Lower leg skin (tissue), 4 donors: ENCODE measurements around the gene PDE1A. TPM values are rescaled to one million over a fixed set of nuclear protein-coding genes. Genes with fewer than 3 reads are reported as not detected.

ENCODE experiments used
- DNase-seq, 2 donors: peaks; one replicate each; pipeline ENCODE4 v3.0.0-alpha.2; 2019; ENCODE audit warnings: low spot score in 2 of 2
- H3K4me3 ChIP-seq: fragments of 200-600 bp; sonication (generic); 2 replicates; pipeline ENCODE4 v1.5.1; 2017; ENCODE audit warnings: mild to moderate bottlenecking, low read depth; ENCODE audit not compliant: poor library complexity, severe bottlenecking
- CTCF ChIP-seq, 3 donors: fragments of 450-650 bp; IDR thresholded peaks; one replicate each; pipeline ENCODE4 v1.5.1; 2016; ENCODE audit warnings: antibody characterized with exemption in 3 of 3, mild to moderate bottlenecking in 3 of 3, moderate library complexity in 2 of 3
- POLR2A ChIP-seq, 2 donors: fragments of 450-650 bp; IDR thresholded peaks; one replicate each; pipeline ENCODE4 v1.6.1; 2016 to 2017; ENCODE audit warnings: antibody characterized with exemption in 2 of 2, mild to moderate bottlenecking in 1 of 2, moderate library complexity in 1 of 2
- WGBS, 2 donors: methylation state at CpG; one replicate each; pipeline ENCODE4 v1.1.5; 2018; 5-methylcytosine and 5-hydroxymethylcytosine counted together
- intact Hi-C: fragments of 100-400 bp; cut with DNase I; formaldehyde crosslinking; loops from one replicate; pipeline ENCODE4 v1.15.0; 2023; ENCODE audit warnings: low total_unique reads
- total RNA-seq, 4 donors: library from RNA; depleted of rRNA; stranded (reverse); fragments of >200 nt; gene quantifications; one replicate each; pipeline ENCODE4 v1.1.0, GENCODE V29; 2016

PDE1A gene
- total RNA-seq, 4 donors from 2014 or later: 0.11 to 4.3 (median 2.2) TPM

- intact Hi-C loops: no loop called here
- no peak overlapping the region for H3K4me3 ChIP-seq
These were observed 54.2 kb downstream of the PDE1A start for GRCh38 chr2:182372661-182373060.

GRCh38 chr2:182368996-182369395, 57.8 kb downstream of the PDE1A start:
- no peak for TF ChIP-seq CTCF (IDR thresholded peaks at IDR 0.05)
- no peak for TF ChIP-seq POLR2A (IDR thresholded peaks at IDR 0.05)
- intact Hi-C loops: no loop called here
- 79 to 89% methylated on average over 3 of the region's 3 CpGs for WGBS, 2 donors
- H3K4me3 ChIP-seq: no peak overlapping the region
- no peak for DNase-seq

More at GRCh38 chr2:182372661-182373060, 54.2 kb downstream of the PDE1A start:
- TF ChIP-seq CTCF (IDR thresholded peaks at IDR 0.05) (no peak), POLR2A (IDR thresholded peaks at IDR 0.05) (no peak)
- DNase-seq: peak in 1 of 2 donors; percentile 47
- 4 to 17% methylated on average over 2 of the region's 2 CpGs for WGBS, 2 donors

GRCh38 chr2:182368446-182368845, 58.4 kb downstream of the PDE1A start:
- H3K4me3 ChIP-seq: no peak overlapping the region
- DNase-seq: peak in 1 of 2 donors; percentile 27
- intact Hi-C loops: no loop called here
- TF ChIP-seq POLR2A (IDR thresholded peaks at IDR 0.05): no peak
- TF ChIP-seq CTCF (IDR thresholded peaks at IDR 0.05): no peak

- no peak overlapping the region for H3K4me3 ChIP-seq
- WGBS, 2 donors: 83 to 86% methylated on average over 2 of the region's 2 CpGs
- intact Hi-C loops: no loop called here
- TF ChIP-seq CTCF (IDR thresholded peaks at IDR 0.05) (no peak), POLR2A (IDR thresholded peaks at IDR 0.05) (no peak)
- no peak for DNase-seq
These were observed 59.4 kb downstream of the PDE1A start for GRCh38 chr2:182367401-182367800.

GRCh38 chr2:182366628-182367027, 60.2 kb downstream of the PDE1A start:
- intact Hi-C loops: no loop called here
- no peak for TF ChIP-seq CTCF (IDR thresholded peaks at IDR 0.05)
- TF ChIP-seq POLR2A (IDR thresholded peaks at IDR 0.05): no peak
- DNase-seq: peak in 1 of 2 donors; percentile 52
- no peak overlapping the region for H3K4me3 ChIP-seq
- WGBS, 2 donors: 46 to 52% methylated on average over 4 of the region's 4 CpGs

- no peak overlapping the region for H3K4me3 ChIP-seq
- no peak for DNase-seq
- intact Hi-C loops: no loop called here
- WGBS, 2 donors: 54 to 65% methylated on average over 3 of the region's 3 CpGs
- no peak for TF ChIP-seq POLR2A (IDR thresholded peaks at IDR 0.05)
- no peak for TF ChIP-seq CTCF (IDR thresholded peaks at IDR 0.05)
These were observed 61.0 kb downstream of the PDE1A start for GRCh38 chr2:182365855-182366254.
